NCI-H460 (cell line): ENCODE results near the gene POLDIP3. TPM values are rescaled to one million over a fixed set of nuclear protein-coding genes. Genes with fewer than 3 reads are reported as not detected.
A peak's percentile ranks its signal among the peaks of the same experiment; 100 is the strongest.

ENCODE experiments used
- DNase-seq: peaks from one replicate; pipeline ENCODE4 v3.0.0-alpha.2; 2016; ENCODE audit warnings: low read depth; ENCODE audit errors: extremely low read depth
- polyA plus RNA-seq: library from polyadenylated mRNA; depleted of rRNA; stranded (reverse); fragments of >200 nt; gene quantifications from 2 replicates; pipeline ENCODE4 v1.2.3, GENCODE V29; 2014; cell fraction: nucleus; rRNA removed
- total RNA-seq: library from RNA; depleted of rRNA; stranded (reverse); fragments of >200 nt; shearing (Covaris generic); gene quantifications from 2 replicates; pipeline ENCODE4 v1.2.3, GENCODE V29; 2014; rRNA removed

Gene POLDIP3
- 15.1 and 20.1 TPM in 2 replicates for total RNA-seq
- polyA plus RNA-seq = 25.0 and 28.4 TPM in 2 replicates

DNA sequence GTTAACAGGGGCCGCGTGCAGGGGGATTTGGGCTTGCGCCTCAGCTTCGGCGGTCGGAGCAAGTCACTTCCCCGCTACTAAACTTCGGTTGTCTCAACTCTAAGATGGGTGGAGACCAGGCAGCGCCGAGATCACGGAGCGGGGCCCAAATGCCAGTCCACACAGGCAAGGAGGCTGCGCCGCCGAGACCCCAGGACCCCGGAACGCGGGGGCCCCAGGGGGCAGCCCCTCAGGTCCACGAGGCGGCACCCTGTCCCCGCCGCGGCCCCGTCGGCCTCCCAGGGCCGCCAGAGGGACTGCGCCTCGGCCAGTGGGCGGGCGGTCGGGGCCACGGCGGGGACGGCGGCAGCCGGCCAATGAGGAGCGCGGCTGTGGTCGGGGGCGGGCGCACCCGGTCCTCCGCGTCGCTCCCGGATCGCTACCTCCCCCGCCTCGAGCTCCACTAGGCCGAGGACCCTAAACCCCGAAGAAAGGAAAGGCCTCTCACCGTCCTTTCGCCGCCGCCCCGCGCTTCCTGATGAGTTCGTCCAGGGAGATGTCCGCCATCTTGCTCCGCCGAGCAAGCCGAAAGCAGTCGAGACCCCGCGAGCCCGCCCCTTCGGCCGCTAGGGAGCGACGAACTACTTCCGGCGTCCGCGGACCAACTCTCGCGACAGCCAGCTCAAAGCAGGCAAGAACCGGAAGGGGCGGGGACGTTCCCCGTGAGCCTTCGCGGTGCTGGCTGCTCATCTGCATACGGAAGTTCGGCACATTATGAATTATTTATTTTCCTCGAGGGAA, at the start of gene POLDIP3:
Gene POLDIP3 (minus strand): TSS at position 572 of the 780 bp plus-strand sequence. CDS start 26 bp downstream, at position 546.
- peak; percentile 95 for DNase-seq

DNA sequence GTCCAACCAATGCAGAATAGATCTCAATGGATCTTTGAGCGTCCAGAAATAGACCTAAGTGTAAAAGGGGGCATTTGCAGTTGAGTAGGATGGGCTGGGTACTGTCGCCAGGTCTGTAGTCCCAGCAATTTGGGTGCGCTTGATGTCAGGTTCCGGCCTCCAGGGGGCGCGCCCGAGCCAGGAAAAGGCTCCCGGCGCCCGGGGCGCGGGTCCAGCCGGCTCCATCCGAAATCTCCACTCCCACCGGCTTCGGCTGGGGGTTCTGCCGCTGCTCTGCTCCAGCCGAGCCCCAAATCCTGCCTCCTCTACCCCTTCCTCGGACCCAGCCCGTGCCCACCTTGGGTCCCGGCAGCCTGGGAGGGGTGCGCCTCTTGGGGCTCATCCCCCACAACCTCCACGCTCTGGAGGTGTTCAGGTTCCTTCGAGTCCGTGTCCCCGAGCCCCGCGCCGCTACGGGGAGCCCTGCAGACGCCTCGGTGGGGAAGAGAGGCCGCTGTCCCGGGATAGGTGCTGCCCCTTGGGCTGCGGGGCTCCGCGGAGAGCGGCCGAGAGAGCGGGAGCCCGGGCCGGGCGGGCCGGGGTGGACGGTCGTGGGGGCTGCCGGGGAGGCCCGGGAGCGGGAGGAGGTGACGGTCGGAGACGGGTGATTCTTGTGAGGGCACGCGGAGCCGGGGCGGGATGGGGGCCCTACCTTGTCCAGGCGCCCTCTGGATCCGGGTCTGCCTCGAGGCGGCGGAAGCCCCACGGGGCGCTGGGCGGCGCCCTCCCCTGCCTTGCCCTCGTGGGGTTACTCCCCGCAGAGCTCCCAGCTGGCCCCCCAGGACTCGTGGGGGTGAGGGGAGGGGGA, 47.5 kb upstream of the POLDIP3 start:
- DNase-seq = peak; percentile 60

- DNase-seq = no peak
These were observed 41.9 kb upstream of the POLDIP3 start for GRCh38 chr22:42656578-42656977.

DNA sequence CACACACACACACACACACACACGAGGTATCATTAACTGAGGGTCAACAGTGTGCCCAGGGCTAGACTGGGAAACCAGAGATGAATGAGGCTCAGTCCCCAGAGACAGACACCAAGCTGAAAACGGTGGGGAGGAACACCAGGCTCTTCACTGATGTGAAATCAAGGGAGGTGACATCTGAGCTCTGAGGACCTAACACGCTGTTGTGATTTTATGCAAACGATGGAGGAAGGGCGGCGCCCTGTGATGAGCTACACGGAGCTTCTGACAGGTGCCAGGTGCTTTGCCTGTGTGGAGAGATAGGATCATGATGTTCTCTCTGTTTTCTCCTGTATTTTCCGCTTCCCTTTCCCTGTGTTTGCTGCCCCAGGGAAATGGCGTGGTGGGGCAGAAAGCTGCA, 41.0 kb upstream of the POLDIP3 start:
- no peak for DNase-seq

DNA sequence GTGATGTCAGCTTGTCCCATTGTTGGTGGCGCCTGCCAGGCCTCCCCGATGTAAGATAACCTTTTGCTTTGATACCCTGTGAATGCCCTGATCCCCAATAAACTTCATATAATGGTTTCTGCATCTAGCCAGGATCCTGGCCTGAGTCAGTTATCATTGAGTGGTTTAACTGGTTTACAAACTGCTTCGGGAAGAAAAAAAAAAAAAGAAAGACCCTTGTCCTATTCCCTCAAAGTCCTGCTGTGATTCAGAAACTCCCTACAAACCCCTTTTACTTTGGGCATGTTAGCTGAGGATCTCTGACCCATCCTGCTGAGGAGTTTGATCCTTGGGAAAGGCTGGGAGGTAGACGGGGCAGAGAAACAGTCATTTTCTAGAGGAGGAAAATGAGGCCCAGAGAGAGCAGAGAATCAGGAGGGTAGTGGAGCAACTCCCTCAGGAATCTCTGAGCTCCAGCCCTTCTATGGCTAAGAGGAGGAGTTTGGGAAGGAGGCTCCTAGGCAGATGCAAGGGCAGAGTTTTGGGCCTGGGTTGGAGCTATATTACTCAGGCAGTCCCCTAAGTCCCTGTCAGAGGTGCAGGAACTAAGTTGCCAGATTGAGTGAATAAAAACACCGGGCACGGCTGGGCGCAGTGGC, 39.9 kb upstream of the POLDIP3 start:
- DNase-seq = no peak

DNA sequence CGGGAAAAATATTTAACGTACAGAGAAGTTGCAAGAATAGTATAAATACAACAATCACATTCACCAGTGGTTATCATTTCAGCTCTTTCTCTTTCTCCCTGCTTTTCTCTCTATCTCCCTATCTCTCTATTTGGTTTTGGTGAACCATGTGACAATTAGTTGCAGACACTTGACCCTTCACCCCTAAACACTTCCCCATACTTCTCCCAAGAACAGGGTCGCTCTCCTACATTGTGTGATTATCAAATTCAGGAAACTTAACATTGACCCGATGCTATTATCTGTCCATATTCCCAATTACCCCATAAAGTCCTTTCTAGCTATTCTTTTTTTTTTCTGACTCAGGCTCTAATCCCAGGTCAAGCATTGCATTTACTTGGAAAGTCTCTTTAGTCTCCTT, 39.3 kb upstream of the POLDIP3 start:
- no peak for DNase-seq

- no peak for DNase-seq
These were observed 36.5 kb upstream of the POLDIP3 start for GRCh38 chr22:42651134-42651533.

DNA sequence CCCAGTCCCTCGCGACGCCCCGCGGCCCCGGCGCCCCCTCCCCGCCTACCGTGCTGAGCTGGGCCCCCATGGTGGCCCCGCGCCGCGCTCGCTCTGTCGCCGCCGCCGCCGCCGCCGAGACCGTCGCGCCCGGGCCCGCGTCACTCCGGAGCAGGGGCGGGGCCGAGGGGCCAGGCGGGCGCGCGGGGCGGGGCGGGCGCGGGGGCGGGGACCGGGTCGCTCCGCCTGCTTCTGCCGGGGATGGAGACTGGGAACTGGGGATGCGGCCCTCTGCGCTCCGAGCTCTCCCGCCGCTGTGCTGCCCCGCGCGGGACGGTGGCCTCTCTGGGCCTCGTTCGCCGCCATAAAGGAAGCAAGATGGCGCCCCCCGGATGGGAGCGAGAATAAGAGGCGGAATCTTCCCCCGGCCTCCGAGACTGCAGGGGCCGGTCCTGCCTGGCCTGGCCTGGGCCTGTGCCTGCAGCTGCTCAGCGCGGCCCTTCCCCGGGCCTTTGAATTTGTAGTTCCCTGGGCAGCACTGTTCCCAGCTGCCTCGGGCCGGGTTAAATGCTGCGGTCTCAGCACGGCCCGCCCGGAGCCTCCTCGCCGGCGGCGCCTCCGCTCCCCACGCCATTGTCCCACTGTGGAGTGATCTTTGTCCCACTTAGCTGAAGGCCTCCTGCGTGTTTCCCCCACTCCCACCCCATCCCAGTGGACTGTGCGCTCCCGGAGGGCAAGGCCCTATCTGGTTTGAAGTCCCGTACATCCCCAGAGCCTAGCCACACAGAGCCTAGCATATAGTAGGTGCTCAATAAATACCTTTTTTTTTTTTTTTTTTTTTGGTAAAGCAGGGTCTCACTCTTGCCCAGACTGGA, 34.8 kb upstream of the POLDIP3 start, which contains the start of gene CYB5R3:
Gene CYB5R3 (minus strand): TSS at position 147 of the 854 bp plus-strand sequence. CDS start 77 bp downstream, at position 70.
- peak; percentile 52 for DNase-seq

DNA sequence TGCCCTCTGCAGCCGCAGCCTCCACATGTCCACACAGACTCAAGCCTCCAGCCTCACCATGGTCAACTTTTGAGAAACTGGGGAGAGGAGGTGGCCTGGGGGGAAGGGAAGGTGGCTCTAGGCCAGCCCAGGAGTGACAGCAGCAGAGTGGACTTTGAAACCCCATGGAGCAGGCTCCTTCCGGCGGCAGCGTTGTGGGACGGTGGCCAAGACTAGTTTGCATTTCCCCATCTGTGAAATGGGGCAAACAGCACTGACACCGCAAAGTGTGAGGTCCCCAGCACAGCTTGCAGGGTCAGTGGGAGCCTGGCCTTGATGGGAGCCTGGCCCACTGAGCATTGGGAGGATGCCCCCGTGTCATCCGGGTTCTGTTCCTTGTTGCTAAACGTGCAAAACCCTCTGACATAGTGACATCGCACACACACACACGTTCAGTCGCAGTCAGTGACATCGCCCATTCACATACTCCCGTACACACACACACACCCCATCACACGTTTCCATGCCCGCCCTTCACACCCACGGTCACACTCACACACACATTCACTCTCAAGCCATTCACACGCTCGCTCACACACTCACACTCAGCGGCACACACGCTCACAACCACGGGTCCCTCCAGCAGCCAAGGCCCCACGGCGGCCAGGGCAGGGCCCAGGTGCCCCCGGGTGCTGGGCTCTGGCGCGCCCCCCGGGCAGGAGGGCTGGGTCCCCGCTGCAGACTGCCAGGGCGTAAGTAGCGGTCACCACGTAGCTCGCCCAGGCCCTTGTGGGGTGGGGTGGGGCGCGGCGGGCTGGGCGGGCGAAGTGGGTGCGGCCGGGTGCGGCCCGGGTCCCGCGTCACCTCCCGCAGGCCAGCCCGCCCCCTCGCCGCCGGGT, 33.9 kb upstream of the POLDIP3 start:
- DNase-seq = no peak

DNA sequence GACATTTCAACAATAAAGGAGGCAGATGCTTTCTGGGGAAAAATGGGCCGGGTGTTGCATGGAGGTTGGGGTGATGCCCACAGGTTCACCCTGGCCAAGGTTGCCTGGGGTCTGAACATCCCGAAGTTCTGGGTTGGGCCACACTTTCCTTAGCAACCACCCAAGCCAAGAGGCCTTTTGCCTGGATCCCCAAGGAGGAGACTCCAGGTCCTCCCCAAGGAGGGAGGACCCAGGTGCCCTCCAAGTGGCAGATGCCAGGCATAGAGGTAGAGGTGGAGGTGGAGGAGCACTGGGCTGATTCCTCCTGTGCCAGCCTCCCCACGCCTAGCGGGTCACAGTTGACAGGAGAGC, 33.3 kb upstream of the POLDIP3 start:
- no peak for DNase-seq

GRCh38 chr22:42646569-42647525, 32.2 kb upstream of the POLDIP3 start:
- DNase-seq = no peak

DNA sequence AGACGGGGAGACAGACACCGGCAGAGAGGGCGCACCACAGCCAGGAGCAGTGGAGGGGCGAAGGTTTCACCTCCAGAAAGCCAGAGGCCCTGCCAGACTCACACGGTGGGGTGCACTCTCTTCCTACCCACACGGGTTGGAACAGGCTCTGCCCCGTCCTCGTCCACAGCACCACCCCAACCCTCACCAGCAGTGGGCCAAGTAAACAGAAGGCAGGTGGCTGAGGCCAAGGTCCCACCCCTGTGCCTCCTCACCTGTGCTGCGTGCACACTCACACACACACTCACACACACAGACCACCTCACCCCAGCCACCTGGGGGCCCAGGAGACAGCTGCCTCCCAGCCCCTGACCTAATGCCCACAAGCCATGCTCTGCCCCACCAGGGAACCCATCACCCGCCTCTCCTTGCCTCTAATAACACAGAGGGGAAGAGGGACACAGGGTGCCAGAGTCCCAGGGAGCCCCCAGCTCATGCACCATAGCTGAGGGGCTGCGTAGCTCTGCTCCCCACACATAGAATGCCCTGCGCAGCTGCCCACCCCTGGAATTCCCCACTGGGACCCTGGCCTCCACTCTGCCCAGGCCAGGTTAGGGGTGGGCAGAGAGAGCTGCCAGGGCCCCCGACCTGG, 31.4 kb upstream of the POLDIP3 start:
- DNase-seq = no peak

DNA sequence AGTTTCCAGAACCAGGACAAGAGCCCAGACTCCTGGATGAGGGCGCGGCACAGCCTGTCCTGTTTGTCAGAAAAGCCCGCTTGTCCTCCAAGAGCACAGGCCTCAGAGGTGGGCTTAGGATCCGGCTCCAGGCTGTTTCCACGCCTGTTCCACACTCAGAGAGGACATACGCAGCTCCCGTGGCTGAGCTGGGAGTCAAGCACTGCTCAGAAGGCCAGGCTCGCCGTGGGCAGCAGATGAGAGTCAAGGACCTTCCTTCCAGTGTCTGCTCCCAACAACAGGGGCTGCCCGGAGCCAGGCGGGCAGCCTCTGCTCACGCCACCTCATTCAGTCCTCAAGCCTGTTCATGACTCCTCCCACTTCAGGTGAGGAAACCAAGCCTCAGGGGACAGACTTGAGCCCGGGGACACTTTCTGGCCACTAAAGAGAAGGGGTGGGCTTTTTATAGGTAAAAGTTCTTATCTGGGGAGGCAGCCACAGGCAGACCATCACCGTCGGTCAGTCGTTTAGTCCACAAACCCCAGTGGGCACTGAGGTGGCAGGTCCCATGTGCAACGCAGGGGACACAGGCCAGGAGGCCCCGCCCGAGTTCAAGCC, 30.8 kb upstream of the POLDIP3 start:
- no peak for DNase-seq

GRCh38 chr22:42644422-42645340, 30.0 kb upstream of the POLDIP3 start:
- DNase-seq = no peak

GRCh38 chr22:42643634-42644421, 29.1 kb upstream of the POLDIP3 start:
- no peak for DNase-seq
